GM18517 (cell line): Measurements from ENCODE around the gene SLC25A23.
"Not testable (repeated sequence)": the region's sequence is repeated elsewhere in the genome, so short reads cannot be mapped to it uniquely, and the experiment has no call there.

Experiments
- ATAC-seq: cut with Tn5 transposase; IDR thresholded peaks from one replicate; pipeline ENCODE4 v1.9.1; 2021; ENCODE audit warnings: mild to moderate bottlenecking, moderate library complexity; ENCODE audit not compliant: unreplicated experiment

SLC25A23 gene

GRCh38 chr19:6457958-6458694 lies 1.5 kb downstream of the SLC25A23 start:
- ATAC-seq: no peak

GRCh38 chr19:6455924-6456323 lies 3.7 kb downstream of the SLC25A23 start:
- no peak for ATAC-seq

DNA sequence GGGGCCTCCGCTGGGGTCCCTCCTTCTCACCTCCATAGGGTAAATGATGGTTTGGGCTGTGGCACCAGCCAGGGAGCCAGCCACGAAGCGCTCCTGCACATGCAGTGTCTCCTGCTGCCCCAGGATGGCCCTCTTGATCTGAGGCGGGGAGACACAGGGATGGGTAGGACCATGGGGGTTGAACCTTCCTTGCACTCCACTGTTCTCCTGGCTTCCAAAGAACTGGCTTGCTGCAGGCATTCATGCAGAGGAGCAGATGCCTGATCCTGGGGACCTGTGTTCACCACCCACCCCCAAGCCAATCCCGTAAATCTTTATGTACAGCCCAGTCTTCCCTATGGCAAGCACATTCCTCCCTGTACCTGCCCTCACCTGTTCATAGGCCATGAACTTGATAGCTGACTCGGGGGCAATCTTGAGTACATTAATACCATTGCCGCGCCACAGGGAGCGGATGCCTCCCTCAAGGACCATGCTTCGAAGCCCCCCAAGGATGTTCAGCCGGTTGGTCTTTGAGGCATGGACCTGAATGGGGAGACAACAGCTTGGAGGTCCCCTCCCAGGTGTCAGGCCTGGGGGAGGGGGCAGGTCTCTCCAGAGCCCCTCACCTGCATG lies 5.5 kb downstream of the SLC25A23 start:
- ATAC-seq: no peak

- no peak for ATAC-seq
These were observed 6.7 kb downstream of the SLC25A23 start for GRCh38 chr19:6452899-6453298.

GRCh38 chr19:6452223-6452614 lies 7.4 kb downstream of the SLC25A23 start:
- ATAC-seq: no peak

DNA sequence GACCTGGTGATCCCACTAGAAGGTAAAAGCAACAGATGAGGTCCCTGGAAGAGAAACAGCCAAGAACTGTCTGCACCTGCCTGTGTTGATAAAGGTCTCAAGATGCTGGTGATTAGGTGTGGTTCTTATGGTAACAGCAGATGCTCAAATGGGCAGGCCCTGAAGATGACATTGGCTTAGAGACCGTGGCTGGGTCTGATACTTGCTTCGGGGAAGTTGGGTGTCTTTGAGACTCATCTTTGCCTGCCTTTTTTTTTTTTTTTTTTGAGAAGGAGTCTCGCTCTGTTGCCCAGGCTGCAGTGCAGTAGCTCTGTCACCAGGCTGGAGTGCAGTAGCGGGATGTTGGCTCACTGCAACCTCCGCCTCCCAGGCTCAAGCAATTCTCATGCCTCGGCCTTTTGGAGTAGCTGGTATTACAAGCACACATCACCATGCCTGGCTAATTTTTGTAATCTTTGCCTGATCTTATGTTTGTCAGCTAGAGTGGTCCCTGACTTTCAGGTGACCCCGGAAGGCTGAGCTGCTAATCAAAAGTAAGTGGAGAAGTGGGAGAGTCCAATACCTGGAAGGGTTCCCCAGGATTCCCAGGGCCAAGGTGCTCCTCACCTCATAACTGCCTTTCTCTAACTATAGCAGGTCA lies 7.9 kb downstream of the SLC25A23 start:
- ATAC-seq: no peak

DNA sequence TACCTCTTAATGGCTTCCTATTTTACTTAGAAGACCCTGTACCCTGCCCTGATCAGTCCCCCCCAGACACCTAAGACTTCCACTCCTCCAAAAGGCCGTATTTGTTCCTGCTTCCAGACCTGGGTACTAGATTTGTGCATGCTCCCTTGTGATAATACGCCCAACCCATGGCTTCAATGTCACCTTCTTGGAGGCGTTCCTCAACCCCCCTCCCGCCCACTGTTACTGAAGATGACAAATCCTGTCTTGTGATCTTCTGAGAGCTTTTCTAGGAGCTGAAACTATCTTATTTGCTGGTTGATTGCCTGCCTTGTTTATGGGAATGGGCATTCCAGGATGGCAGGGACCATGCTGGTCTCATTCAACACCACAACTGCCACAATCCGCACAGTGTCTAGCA lies 9.4 kb downstream of the SLC25A23 start:
- ATAC-seq: no peak

GRCh38 chr19:6448045-6448444 lies 11.5 kb downstream of the SLC25A23 start:
- no peak for ATAC-seq

DNA sequence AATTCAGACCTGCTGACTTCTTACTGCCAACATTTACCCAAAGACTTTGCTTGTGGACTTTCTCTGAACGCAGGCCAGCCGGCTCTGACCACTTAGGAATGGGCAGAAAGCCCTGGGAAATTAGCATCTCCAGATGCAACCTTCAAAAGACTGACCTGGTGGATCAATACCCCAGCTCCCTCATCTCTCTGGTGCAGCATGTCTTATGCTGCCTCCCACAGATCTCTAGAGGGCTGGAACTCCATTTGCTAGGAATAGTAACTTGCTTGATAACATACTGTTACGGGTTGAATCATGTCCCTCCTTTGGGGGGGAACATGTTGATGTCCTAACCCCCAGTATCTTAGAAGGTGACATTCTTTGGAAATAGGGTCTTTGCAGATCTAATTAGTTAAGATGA lies 13.1 kb downstream of the SLC25A23 start:
- no peak for ATAC-seq

DNA sequence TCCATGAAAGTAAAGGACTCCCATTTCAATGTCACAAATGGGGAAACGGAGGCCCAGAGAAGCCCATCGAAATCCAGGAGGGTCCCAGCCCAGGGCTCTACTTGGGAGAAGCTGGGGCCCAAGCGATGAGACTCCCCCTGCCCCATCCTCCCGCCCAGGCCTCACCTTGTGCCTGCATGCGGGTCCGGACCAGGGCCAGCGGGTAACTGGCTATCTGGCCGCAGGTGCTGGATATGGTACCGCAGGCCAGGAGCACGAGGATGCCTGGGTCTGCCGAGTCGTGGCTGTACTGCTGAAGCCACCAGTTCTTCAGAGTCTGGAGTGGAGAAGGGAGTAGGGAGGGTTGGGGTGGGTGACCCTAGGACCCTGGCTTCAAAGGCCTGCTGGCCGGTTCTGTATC lies 15.6 kb downstream of the SLC25A23 start:
- no peak for ATAC-seq

- ATAC-seq: no peak
These were observed 17.4 kb downstream of the SLC25A23 start for GRCh38 chr19:6442087-6442688.

DNA sequence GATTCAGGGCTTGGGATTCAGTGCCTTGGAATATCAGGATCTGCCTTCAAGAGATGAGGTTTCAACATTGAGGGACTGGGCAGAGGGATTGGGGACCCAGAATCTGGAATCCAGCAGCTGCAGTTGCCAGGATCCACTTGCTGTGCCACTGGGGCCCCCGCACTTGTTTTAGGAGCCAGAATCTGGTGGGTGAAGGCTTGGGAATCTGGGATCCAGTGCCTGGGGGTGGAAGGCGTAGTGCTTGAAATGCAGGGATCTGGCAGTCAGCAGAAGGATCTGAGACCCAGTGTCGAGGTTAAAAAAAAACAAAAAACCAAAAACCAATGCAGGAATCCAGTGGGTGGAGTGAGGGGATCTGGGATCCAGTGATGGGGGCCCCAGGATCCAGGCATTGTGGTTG lies 18.7 kb downstream of the SLC25A23 start:
- no peak for ATAC-seq

- no peak for ATAC-seq
These were observed 19.8 kb downstream of the SLC25A23 start for GRCh38 chr19:6439743-6440142.

DNA sequence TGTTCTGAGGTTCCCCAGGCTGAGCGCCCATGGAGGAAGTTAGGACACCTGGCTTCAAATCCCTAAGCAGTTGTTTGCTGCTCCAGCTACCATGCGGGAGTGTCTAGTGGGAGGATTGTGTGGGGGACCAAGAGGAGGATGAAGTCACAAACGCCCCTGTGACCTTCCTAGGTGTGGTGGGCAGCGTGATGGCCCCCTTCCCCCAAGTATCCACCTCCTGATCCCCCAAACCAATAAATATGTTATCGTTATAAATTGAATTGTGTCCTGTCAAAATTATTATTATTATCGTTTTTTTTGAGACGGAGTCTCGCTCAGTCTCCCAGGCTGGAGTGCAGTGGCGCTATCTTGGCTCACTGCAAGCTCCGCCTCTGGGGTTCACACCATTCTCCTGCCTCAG lies 25.9 kb downstream of the SLC25A23 start, which contains the start of gene SLC25A41:
SLC25A41 (minus strand) TSS at position 101 of the 400 bp plus-strand sequence; CDS start at position 31, 70 bp downstream.
- no peak for ATAC-seq

DNA sequence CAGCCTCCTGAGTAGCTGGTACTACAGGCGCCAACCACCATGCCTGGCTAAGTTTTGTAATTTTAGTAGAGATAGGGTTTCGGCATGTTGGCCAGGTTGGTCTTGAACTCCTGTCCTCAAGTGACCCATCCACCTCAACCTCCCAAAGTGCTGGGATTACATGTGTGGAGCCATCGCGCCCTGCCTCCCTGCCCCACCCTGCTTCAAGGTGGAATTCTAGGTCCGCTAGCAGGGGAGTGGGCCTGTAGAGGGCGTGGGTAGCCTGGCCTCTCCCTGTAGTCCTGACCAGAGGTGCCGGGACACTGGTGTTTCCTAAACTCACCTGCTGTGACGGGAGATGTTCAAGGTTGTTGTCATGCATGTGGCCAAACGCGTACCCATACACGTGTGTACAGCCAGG lies 26.4 kb downstream of the SLC25A23 start:
- no peak for ATAC-seq

DNA sequence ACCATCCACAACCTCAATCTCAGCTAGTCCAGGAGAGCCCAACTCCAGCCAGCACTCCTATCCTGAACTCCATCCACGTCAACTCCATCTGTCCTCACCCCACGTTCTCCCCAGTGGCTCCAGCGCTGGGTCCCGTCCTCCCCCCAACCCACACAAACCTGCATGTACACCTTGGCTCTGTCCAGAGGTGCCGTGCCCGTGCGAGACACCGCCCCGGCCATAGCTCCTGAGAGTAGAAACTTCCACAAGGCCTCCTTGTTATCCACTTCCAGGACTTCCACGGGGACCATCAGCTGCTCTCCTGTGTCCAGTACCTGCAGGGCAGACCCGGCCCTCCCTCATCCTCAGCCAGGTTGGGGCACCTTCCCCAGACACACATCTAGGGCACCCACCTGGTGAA lies 27.7 kb downstream of the SLC25A23 start:
- no peak for ATAC-seq

GRCh38 chr19:6429419-6430221 lies 30.0 kb downstream of the SLC25A23 start:
- no peak for ATAC-seq

DNA sequence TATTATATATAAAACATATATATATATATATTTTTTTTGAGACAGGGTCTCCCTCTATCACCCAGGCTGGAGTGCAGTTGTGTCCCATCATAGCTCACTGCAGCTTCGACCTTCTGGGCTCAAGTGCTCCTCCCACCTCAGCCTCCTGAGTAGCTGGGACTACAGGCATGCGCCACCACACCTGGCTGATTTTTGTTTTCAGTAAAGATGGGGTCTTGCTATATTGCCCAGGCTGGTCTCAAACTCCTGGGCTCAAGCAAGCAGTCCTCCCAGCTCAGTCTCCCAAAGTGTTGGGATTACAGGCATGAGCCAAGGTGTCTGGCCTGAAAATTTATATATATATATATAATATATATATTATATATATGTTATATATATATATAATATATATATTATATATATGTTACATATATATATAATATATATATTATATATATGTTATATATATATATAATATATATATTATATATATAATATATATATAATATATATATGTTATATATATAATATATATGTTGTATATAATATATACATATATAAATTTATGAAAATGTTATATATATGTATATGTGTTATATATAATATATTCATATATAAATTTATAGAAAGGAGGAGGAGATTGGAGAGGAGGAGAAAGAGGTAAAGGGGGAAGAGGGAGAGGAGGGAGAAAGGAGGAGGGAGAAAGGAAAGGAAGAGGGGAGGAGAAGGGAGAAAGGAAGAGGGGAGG lies 30.7 kb downstream of the SLC25A23 start:
- ATAC-seq: not testable (repeated sequence)

- no peak for ATAC-seq
These were observed 32.5 kb downstream of the SLC25A23 start for GRCh38 chr19:6427131-6427530.
